H1 (cell line): ENCODE data around the gene MPP3. TPM values are rescaled to one million over a fixed set of nuclear protein-coding genes. Genes with fewer than 3 reads are reported as not detected.

Source experiments
- BRCA1 ChIP-seq: IDR thresholded peaks from 2 replicates; pipeline ENCODE4 v1.6.1; 2012; ENCODE audit warnings: low read depth, low read length, improper control_type of control experiment
- CBX8 ChIP-seq: fragments of 300-800, 300-1000 bp; sonication (generic); IDR thresholded peaks from 2 replicates; pipeline ENCODE4 v1.7.1; 2016; ENCODE audit warnings: low read depth, low read length, borderline replicate concordance
- CEBPB ChIP-seq: IDR thresholded peaks from 2 replicates; pipeline ENCODE4 v1.6.1; 2012; ENCODE audit warnings: low read depth, low read length
- CHD2 ChIP-seq: IDR thresholded peaks from 2 replicates; pipeline ENCODE4 v1.6.1; 2012; ENCODE audit warnings: low read length, improper control_type of control experiment
- CREB1 ChIP-seq: IDR thresholded peaks from 2 replicates; pipeline ENCODE4 v1.6.1; 2012; ENCODE audit warnings: inconsistent platforms
- CTBP2 ChIP-seq: IDR thresholded peaks from 2 replicates; pipeline ENCODE4 v1.7.0; 2011; ENCODE audit warnings: borderline replicate concordance, mild to moderate bottlenecking, moderate library complexity, mixed read lengths, low read length; ENCODE audit not compliant: insufficient read depth, insufficient read length
- CTCF ChIP-seq, 3 experiments: IDR thresholded peaks; 1 replicate in 2 of 3; 2 replicates in 1 of 3; pipeline versions ENCODE4 v1.5.1 to v1.6.1; 2011; ENCODE audit warnings: low read length in 3 of 3, mild to moderate bottlenecking in 3 of 3, inconsistent platforms in 2 of 3, low read depth in 1 of 3, moderate library complexity in 1 of 3; ENCODE audit not compliant: insufficient read depth in 1 of 3; ENCODE audit errors: control extremely low read depth in 1 of 3
- GTF2F1 ChIP-seq: IDR thresholded peaks from 2 replicates; pipeline ENCODE4 v1.6.1; 2012; ENCODE audit warnings: low read depth, low read length, improper control_type of control experiment, borderline replicate concordance
- JUND ChIP-seq: IDR thresholded peaks from 2 replicates; pipeline ENCODE4 v1.6.1; 2011; ENCODE audit warnings: mild to moderate bottlenecking, improper control_type of control experiment, low read length
- MAFK ChIP-seq: IDR thresholded peaks from 2 replicates; pipeline ENCODE4 v1.6.1; 2012; ENCODE audit warnings: low read depth, mild to moderate bottlenecking, improper control_type of control experiment, low read length
- MAX ChIP-seq: IDR thresholded peaks from 2 replicates; pipeline ENCODE4 v1.6.1; 2012; ENCODE audit warnings: inconsistent platforms
- NRF1 ChIP-seq: IDR thresholded peaks from 2 replicates; pipeline ENCODE4 v1.6.1; 2011; ENCODE audit warnings: mild to moderate bottlenecking, low read depth, low read length, improper control_type of control experiment
- RAD21 ChIP-seq, 2 experiments: IDR thresholded peaks in 1 of 2; conservative IDR thresholded peaks in 1 of 2; 2 replicates each; pipeline ENCODE4 v1.6.1; 2011; ENCODE audit warnings: low read depth in 2 of 2, low read length in 2 of 2, improper control_type of control experiment in 1 of 2, inconsistent platforms in 1 of 2, mild to moderate bottlenecking in 1 of 2, moderate library complexity in 1 of 2
- RFX5 ChIP-seq: IDR thresholded peaks from 2 replicates; pipeline ENCODE4 v1.6.1; 2011; ENCODE audit warnings: low read depth, low read length, improper control_type of control experiment, borderline replicate concordance
- RXRA ChIP-seq: IDR thresholded peaks from 2 replicates; pipeline ENCODE4 v1.6.1; 2011; ENCODE audit warnings: low read depth, mild to moderate bottlenecking, low read length, moderate library complexity; ENCODE audit not compliant: insufficient read depth
- SP4 ChIP-seq: IDR thresholded peaks from 2 replicates; pipeline ENCODE4 v1.6.1; 2012; ENCODE audit warnings: low read length, inconsistent platforms
- SRF ChIP-seq: IDR thresholded peaks from 2 replicates; pipeline ENCODE4 v1.6.1; 2011; ENCODE audit warnings: mild to moderate bottlenecking, low read depth, low read length, moderate library complexity
- TAF7 ChIP-seq: optimal IDR thresholded peaks from 2 replicates; pipeline ENCODE3; 2011; ENCODE audit warnings: low read depth, mild to moderate bottlenecking, inconsistent platforms, low read length, moderate library complexity, borderline replicate concordance
- YY1 ChIP-seq: IDR thresholded peaks from 2 replicates; pipeline ENCODE4 v1.6.1; 2011; ENCODE audit warnings: low read depth, mild to moderate bottlenecking, low read length
- polyA plus RNA-seq, 7 experiments: library from polyadenylated mRNA; depleted of rRNA in 3 of 7; stranded (reverse) in 5 of 7; unstranded in 2 of 7; fragments of >200 nt in 5 of 7; fragments of 200-250 nt in 2 of 7; gene quantifications; 1 replicate in 5 of 7; 2 replicates in 1 of 7; 4 replicates in 1 of 7; pipeline versions ENCODE4 v1.2.1 to v1.2.3, GENCODE V29; 2011 to 2013; ENCODE audit warnings: missing spikeins in 2 of 7, mixed read lengths in 2 of 7
- total RNA-seq: library from RNA; stranded (reverse); fragmentation: NEBNext Ultra II Directional; extraction: Animal tissue kit (Norgen Biotek cat#: 25700); gene quantifications from 2 replicates; pipeline ENCODE4 v1.2.1, GENCODE V29; 2021

The MPP3 gene
- total and polyA plus RNA-seq, 2 of the 8 experiments (the other 6 are each of a cell fraction or from before 2014, with no cell fraction given): 3.1 to 6.1 TPM

GRCh38 chr17:43760254-43760852, 72.6 kb downstream of the MPP3 start (continued):
- peak; percentile 68 for TF ChIP-seq SRF
- no peak for TF ChIP-seq NRF1
- TF ChIP-seq CTCF (IDR thresholded peaks at IDR 0.05; ENCODE audit: control extremely low read depth in 1 of 3, insufficient read depth in 1 of 3, low read depth in 1 of 3, low read length in 3 of 3): peak; percentile 100
- TF ChIP-seq CREB1: 0 out of 2 replicates have a peak, but pooled peaks have one; percentile 30
- peak; percentile 36; the same call in 1 of the 2 replicates for TF ChIP-seq CEBPB
- TF ChIP-seq CTBP2: peak; percentile 62
- TF ChIP-seq RAD21 (IDR thresholded peaks at IDR 0.05 in 1 of 2, conservative IDR thresholded peaks at IDR 0.05 in 1 of 2; ENCODE audit: low read depth in 2 of 2, low read length in 2 of 2): peak; percentile 100
- no peak for TF ChIP-seq RXRA
- no peak for TF ChIP-seq CBX8
- no peak for TF ChIP-seq RFX5
- TF ChIP-seq TAF7: peak; percentile 89
- peak; percentile 35; the same call in 1 of the 2 replicates for TF ChIP-seq CHD2
- peak; percentile 51; the same call in 1 of the 2 replicates for TF ChIP-seq JUND
- peak; percentile 67; the same call in 1 of the 2 replicates for TF ChIP-seq SP4
- TF ChIP-seq BRCA1: peak; percentile 47; the same call in 1 of the 2 replicates
- TF ChIP-seq MAFK: 0 out of 2 replicates have a peak, but pooled peaks have one; percentile 16
- 0 out of 2 replicates have a peak, but pooled peaks have one; percentile 26 for TF ChIP-seq GTF2F1
- TF ChIP-seq MAX: 0 out of 2 replicates have a peak, but pooled peaks have one; percentile 15
- peak; percentile 65; the same call in 1 of the 2 replicates for TF ChIP-seq YY1
